GM12878 (cell line): ENCODE data around the gene HCFC1. TPM values are rescaled to one million over a fixed set of nuclear protein-coding genes. Genes with fewer than 3 reads are reported as not detected.
A peak's percentile ranks its signal among the peaks of the same experiment; 100 is the strongest.

Source experiments
- ATAC-seq: fragments of 200-7000 bp; cut with Tn5 transposase; 3 replicates; pipeline ENCODE4 v1.9.1; 2020; ENCODE audit warnings: mild to moderate bottlenecking, moderate library complexity
- BruUV-seq: library from RNA; stranded (reverse); fragments of 400-500 nt; replicated peaks from 2 replicates; lab custom pipeline; 2021; lab: Mats Ljungman, UMichigan
- CTCF ChIA-PET: fragments of 300-600 bp; sonication (Branson Sonifier 250); formaldehyde crosslinking; extraction: SDS; loops from one replicate; lab custom pipeline; 2021; ENCODE audit warnings: inconsistent platforms; lab: Yijun Ruan, JAX
- POLR2A ChIA-PET: fragments of 350-600 bp; formaldehyde crosslinking; extraction: SDS; loops from one replicate; lab custom pipeline; 2021; ENCODE audit warnings: inconsistent platforms; lab: Charles Lee
- RAD21 ChIA-PET: fragments of 300-600 bp; sonication (Branson Sonifier 250); formaldehyde crosslinking; loops from one replicate; lab custom pipeline; 2023; ENCODE audit warnings: antibody characterized with exemption; ENCODE audit not compliant: unreplicated experiment; lab: Charles Lee
- SMC1A ChIA-PET: fragments of 300-600 bp; sonication (Branson Sonifier 250); formaldehyde crosslinking; loops from one replicate; lab custom pipeline; 2023; ENCODE audit not compliant: unreplicated experiment, uncharacterized antibody; lab: Charles Lee
- DNase-seq: peaks from one replicate; pipeline ENCODE4 v3.0.0-alpha.2; 2011; ENCODE audit warnings: low read depth, low spot score
- FAIRE-seq: peaks from 3 replicates; lab custom pipeline; 2011; peaks lifted over from hg19 to GRCh38; lab: Jason Lieb, UNC
- H2AFZ ChIP-seq: 2 replicates; pipeline ENCODE4 v1.6.0; 2011; ENCODE audit warnings: low read depth, low read length, control low read depth; ENCODE audit not compliant: control insufficient read depth
- H3K27ac ChIP-seq: 2 replicates; pipeline ENCODE4 v1.5.1; 2011; ENCODE audit warnings: control low read depth; ENCODE audit not compliant: control insufficient read depth, insufficient read depth
- H3K27me3 ChIP-seq, 2 experiments: replicated peaks in 1 of 2; 2 replicates each; pipeline versions ENCODE4 v1.6.0 to v1.6.1; 2011; ENCODE audit warnings: low read length in 1 of 2; ENCODE audit not compliant: control insufficient read depth in 2 of 2, insufficient read depth in 2 of 2
- H3K36me3 ChIP-seq, 2 experiments: 2 replicates each; pipeline ENCODE4 v1.5.1; 2011; ENCODE audit warnings: low read length in 1 of 2; ENCODE audit not compliant: control insufficient read depth in 2 of 2, insufficient read depth in 2 of 2
- H3K4me1 ChIP-seq: 2 replicates; pipeline ENCODE4 v1.6.1; 2011; ENCODE audit warnings: mild to moderate bottlenecking, low read length, moderate library complexity, mixed read lengths; ENCODE audit not compliant: control insufficient read depth, insufficient read depth
- H3K4me2 ChIP-seq: 2 replicates; pipeline ENCODE4 v1.6.0; 2011; ENCODE audit warnings: control low read depth; ENCODE audit not compliant: control insufficient read depth, insufficient read depth
- H3K4me3 ChIP-seq: fragments of 200-600 bp; sonication (generic); 2 replicates; pipeline ENCODE4 v1.5.1; 2016
- H3K79me2 ChIP-seq: 2 replicates; pipeline ENCODE4 v1.6.0; 2011; ENCODE audit warnings: low read length; ENCODE audit not compliant: control insufficient read depth, insufficient read depth
- H3K9ac ChIP-seq: 2 replicates; pipeline ENCODE4 v1.8.0; 2011; ENCODE audit warnings: low read length, control low read depth, mixed read lengths; ENCODE audit not compliant: control insufficient read depth, insufficient read depth
- H3K9me3 ChIP-seq: replicated peaks from 3 replicates; pipeline ENCODE4 v1.5.1; 2011; ENCODE audit warnings: mild to moderate bottlenecking, low read length; ENCODE audit not compliant: control insufficient read depth, insufficient read depth
- H4K20me1 ChIP-seq: 2 replicates; pipeline ENCODE4 v1.6.0; 2011; ENCODE audit not compliant: control insufficient read depth, insufficient read depth
- BMI1 ChIP-seq: fragments of 450-650 bp; IDR thresholded peaks from 2 replicates; pipeline ENCODE4 v1.6.1; 2016; ENCODE audit warnings: mild to moderate bottlenecking, moderate library complexity, borderline replicate concordance
- BRCA1 ChIP-seq: IDR thresholded peaks from 2 replicates; pipeline ENCODE4 v1.6.1; 2011; ENCODE audit warnings: low read depth, low read length, improper control_type of control experiment
- CREB1 ChIP-seq: IDR thresholded peaks from 2 replicates; pipeline ENCODE4 v1.6.1; 2012; ENCODE audit warnings: low read depth, mild to moderate bottlenecking, inconsistent platforms
- ESRRA ChIP-seq: IDR thresholded peaks from 2 replicates; pipeline ENCODE4 v1.6.1; 2012; ENCODE audit warnings: mild to moderate bottlenecking, low read length, improper control_type of control experiment
- MXI1 ChIP-seq: fragments of 150-350 bp; IDR thresholded peaks from 2 replicates; pipeline ENCODE4 v1.6.1; 2011; ENCODE audit warnings: low read depth, mild to moderate bottlenecking, inconsistent platforms, low read length, improper control_type of control experiment
- NBN ChIP-seq: fragments of 450-650 bp; IDR thresholded peaks from 2 replicates; pipeline ENCODE4 v1.6.1; 2016
- SIN3A ChIP-seq: IDR thresholded peaks from 2 replicates; pipeline ENCODE4 v1.6.1; 2012; ENCODE audit warnings: low read depth, low read length, improper control_type of control experiment
- WRNIP1 ChIP-seq: IDR thresholded peaks from 2 replicates; pipeline ENCODE4 v1.6.1; 2011; ENCODE audit warnings: low read depth, low read length, improper control_type of control experiment, borderline replicate concordance
- WGBS: methylation state at CpG from one replicate; pipeline ENCODE4 v1.1.6; 2016; ENCODE audit warnings: low lambda C conversion rate; ENCODE audit not compliant: insufficient replicate concordance, insufficient coverage; ENCODE audit errors: missing lambda C conversion rate; 5-methylcytosine and 5-hydroxymethylcytosine counted together
- in situ Hi-C: fragments of 300-500 bp; cut with MboI; formaldehyde crosslinking; loops from 9 replicates; pipeline ENCODE4 v1.14.3; 2018; ENCODE audit warnings: mixed read lengths
- intact Hi-C: fragments of 100-400 bp; cut with micrococcal nuclease; formaldehyde crosslinking; loops from one replicate; pipeline ENCODE4 v1.14.2; 2022; ENCODE audit not compliant: unreplicated experiment
- polyA plus RNA-seq, 11 experiments: library from polyadenylated mRNA; depleted of rRNA in 4 of 11; unstranded in 6 of 11; stranded (reverse) in 5 of 11; fragments of >200 nt; fragmentation: Nextera tagmentation in 4 of 11; fragmentation: Illumina TruSeq in 1 of 11; extraction: Ambion mirVana in 4 of 11; extraction: Trizol in 1 of 11; gene quantifications; 1 replicate in 1 of 11; 2 replicates in 10 of 11; pipeline versions ENCODE4 v1.2.1 to v1.2.3, GENCODE V29; 2011 to 2016; ENCODE audit warnings: inconsistent platforms in 2 of 11, missing spikeins in 2 of 11, low read depth in 1 of 11
- total RNA-seq, 4 experiments: library from RNA; depleted of rRNA in 3 of 4; stranded (reverse); fragments of >200 nt in 3 of 4; fragmentation: Illumina TruSeq in 1 of 4; extraction: Trizol in 1 of 4; gene quantifications; 2 replicates each; pipeline versions ENCODE4 v1.2.1 to v1.2.3, GENCODE V29; 2013 to 2021

HCFC1 gene
- total and polyA plus RNA-seq, 10 of the 15 experiments (the other 5 are each of a cell fraction or from before 2014, with no cell fraction given) = 3.9 to 92.7 (median 23.5) TPM

GRCh38 chrX:153910446-153910845 is 61.2 kb downstream of the HCFC1 start:
- ATAC-seq (no peak), DNase-seq (no peak), FAIRE-seq (no peak)
- Histone ChIP-seq H3K9ac (no peak overlapping the region), H3K4me3 (no peak overlapping the region), H3K4me1 (no peaks in the 10 kb centered on the region), H4K20me1 (no peaks in the 10 kb centered on the region), H3K36me3 (no peaks in the 10 kb centered on the region; a peak in 2 of 4 replicates), H3K4me2 (no peak overlapping the region), H3K9me3 (no peaks in the 10 kb centered on the region), H3K79me2 (no peaks in the 10 kb centered on the region), H3K27ac (no peak overlapping the region), H3K27me3 (no peaks in the 10 kb centered on the region), H2AFZ (no peak overlapping the region)
- POLR2A ChIA-PET = interaction anchor here (1.3 kb wide), 1 partner anchor 15 kb away, joined by 3 read pairs; no protein-coding TSS in a partner anchor
- intact Hi-C loops = no loop called here
- no TSS peak for BruUV-seq
- CTCF ChIA-PET = interaction anchor here (0.6 to 1.8 kb wide), 4 partner anchors 12 to 37 kb away, joined by 3 to 7 read pairs (median 4); no protein-coding TSS in a partner anchor
- RAD21 ChIA-PET = no interaction called here
- no peak for TF ChIP-seq NBN
- no peak for TF ChIP-seq BMI1
- no peak for TF ChIP-seq BRCA1
- no peak for TF ChIP-seq CREB1
- no peak for TF ChIP-seq SIN3A
- in situ Hi-C loops = no loop called here
- WGBS = 92% methylated on average over 12 of the region's 22 CpGs
- SMC1A ChIA-PET = interaction anchor here (0.8 kb wide), 1 partner anchor 14 kb away, joined by 3 read pairs; no protein-coding TSS in a partner anchor

- in situ Hi-C loops = no loop called here
- RAD21 ChIA-PET = interaction anchor here (1.0 kb wide), 1 partner anchor 13 kb away, joined by 3 read pairs; no protein-coding TSS in a partner anchor
- POLR2A ChIA-PET = interaction anchor here (0.6 kb wide), 1 partner anchor 66 kb away, joined by 6 read pairs; no protein-coding TSS in a partner anchor
These were observed 61.6 kb downstream of the HCFC1 start for GRCh38 chrX:153909980-153910360.

More at GRCh38 chrX:153909980-153910360, 61.6 kb downstream of the HCFC1 start:
- H3K36me3 ChIP-seq = no peaks in the 10 kb centered on the region; a peak in 2 of 4 replicates
- no peaks in the 10 kb centered on the region for H4K20me1 ChIP-seq
- 90% methylated on average over 22 of the region's 25 CpGs for WGBS
- H3K9me3 ChIP-seq = no peaks in the 10 kb centered on the region
- H3K27ac ChIP-seq = no peak overlapping the region
- no peaks in the 10 kb centered on the region for H3K27me3 ChIP-seq
- ATAC-seq (no peak), DNase-seq (no peak), FAIRE-seq (no peak)
- no peaks in the 10 kb centered on the region for H3K4me1 ChIP-seq
- no peak for TF ChIP-seq WRNIP1
- TF ChIP-seq ESRRA = no peak
- TF ChIP-seq MXI1 = no peak
- no peak overlapping the region for H3K4me3 ChIP-seq
- no peaks in the 10 kb centered on the region for H3K79me2 ChIP-seq
- H2AFZ ChIP-seq = no peak overlapping the region
- no peak overlapping the region for H3K9ac ChIP-seq
- CTCF ChIA-PET = interaction anchor here (1.1 to 1.7 kb wide), 2 partner anchors 14 to 37 kb away, joined by 3 to 6 read pairs; no protein-coding TSS in a partner anchor
- no peak overlapping the region for H3K4me2 ChIP-seq
- intact Hi-C loops = no loop called here
- SMC1A ChIA-PET = no interaction called here
- TSS peak; percentile 34 for BruUV-seq
